Sciatic nerve (tissue), 2 donors: ENCODE data around the gene NPFF. TPM values are rescaled to one million over a fixed set of nuclear protein-coding genes. Genes with fewer than 3 reads are reported as not detected.

Experiments
- ATAC-seq: fragments of 200-7000 bp; cut with Tn5 transposase; one replicate; pipeline ENCODE4 v1.9.1; 2020; ENCODE audit warnings: mild to moderate bottlenecking, moderate library complexity
- DNase-seq: peaks from one replicate; pipeline ENCODE4 v3.0.0-alpha.2; 2020; ENCODE audit warnings: low spot score
- intact Hi-C: fragments of 100-400 bp; cut with DNase I; formaldehyde crosslinking; loops from one replicate; pipeline ENCODE4 v1.14.2; 2022
- total RNA-seq: library from RNA; stranded (reverse); fragmentation: NEBNext Ultra II Directional; extraction: Animal tissue kit (Norgen Biotek cat#: 25700); gene quantifications from one replicate; pipeline ENCODE4 v1.2.1, GENCODE V29; 2021
- donor health status: DM: no; HTN: no; CAD: no.
- donor health status: DM: no; HTN: no; CAD: no.

The NPFF gene
- total RNA-seq, 1 donor from 2014 or later: not detected

- intact Hi-C loops: no loop called here
- ATAC-seq: no peak
- no peak for DNase-seq
Observed at GRCh38 chr12:53463802-53464560, 43.3 kb downstream of the NPFF start.

- no peak for DNase-seq
- intact Hi-C loops: no loop called here
- no peak for ATAC-seq
Observed at GRCh38 chr12:53462935-53463334, 44.3 kb downstream of the NPFF start.

- intact Hi-C loops: no loop called here
- DNase-seq (no peak), ATAC-seq (no peak)
Observed at GRCh38 chr12:53461591-53461990, 45.7 kb downstream of the NPFF start.

- ATAC-seq: no peak
- DNase-seq: no peak
- intact Hi-C loops: no loop called here
Observed at GRCh38 chr12:53461059-53461458, 46.2 kb downstream of the NPFF start.

GRCh38 chr12:53459097-53459496 lies 48.2 kb downstream of the NPFF start:
- intact Hi-C loops: loop anchor here (10.0 kb wide), 1 partner anchor 46 kb away; the partner anchor contains the start of genes NPFF and TARBP2
- ATAC-seq (no peak), DNase-seq (no peak)

Other genes starting within 250 kb of the NPFF start
- 1.2 TPM for gene ESPL1, start 239.2 kb downstream of the NPFF start, total RNA-seq
- 490 TPM for gene PFDN5, start 211.9 kb downstream of the NPFF start, total RNA-seq
- gene MYG1, start 207.8 kb downstream of the NPFF start, total RNA-seq: 31.9 TPM
- gene AAAS, start 185.9 kb downstream of the NPFF start, total RNA-seq: 41.1 TPM
- gene SP7, start 171.1 kb downstream of the NPFF start, total RNA-seq: 0.31 TPM
- gene SP1, start 127.3 kb downstream of the NPFF start, total RNA-seq: 101 TPM
- gene AMHR2, start 83.6 kb downstream of the NPFF start, total RNA-seq: not detected
- 86.4 TPM for gene PRR13, start 65.8 kb downstream of the NPFF start, total RNA-seq
- gene PCBP2, start 55.4 kb downstream of the NPFF start, total RNA-seq: 772 TPM
- gene MAP3K12, start 8.0 kb downstream of the NPFF start, total RNA-seq: 28.6 TPM
- gene TARBP2, start 6.2 kb downstream of the NPFF start, total RNA-seq: 19.4 TPM
- 62.5 TPM for gene ATF7, start 118.9 kb upstream of the NPFF start, total RNA-seq
- 148 TPM for gene ATP5MC2, start 168.6 kb upstream of the NPFF start, total RNA-seq
- 206 TPM for gene CALCOCO1, start 220.0 kb upstream of the NPFF start, total RNA-seq
- gene CISTR, start 244.5 kb upstream of the NPFF start, total RNA-seq: not detected